ENCODE results near the gene DACH1.
A peak's percentile ranks its signal among the peaks of the same experiment; 100 is the strongest.
"Not testable (repeated sequence)": the region's sequence is repeated elsewhere in the genome, so short reads cannot be mapped to it uniquely, and the experiment has no call there.

The DACH1 gene

GRCh38 chr13:71865874-71866334 is 1.1 kb downstream of the DACH1 start:
- peak; percentile 25 for DNase-seq

GRCh38 chr13:71864986-71865873 is 1.8 kb downstream of the DACH1 start:
- DNase-seq = peak; percentile 70

GRCh38 chr13:71864094-71864985 is 2.7 kb downstream of the DACH1 start:
- DNase-seq = peak; percentile 80

GRCh38 chr13:71863254-71863865 is 3.6 kb downstream of the DACH1 start:
- no peak for DNase-seq

- no peak for DNase-seq
These were observed 4.5 kb downstream of the DACH1 start for GRCh38 chr13:71862459-71862943.

GRCh38 chr13:71861769-71862458 is 5.1 kb downstream of the DACH1 start:
- DNase-seq = peak; percentile 44

- DNase-seq = peak; percentile 55
These were observed 6.4 kb downstream of the DACH1 start for GRCh38 chr13:71860547-71861138.

GRCh38 chr13:71858647-71859046 is 8.4 kb downstream of the DACH1 start:
- DNase-seq = no peak

GRCh38 chr13:71856548-71857043 is 10.4 kb downstream of the DACH1 start:
- DNase-seq = no peak

- no peak for DNase-seq
These were observed 12.6 kb downstream of the DACH1 start for GRCh38 chr13:71854401-71854800.

- no peak for DNase-seq
These were observed 13.3 kb downstream of the DACH1 start for GRCh38 chr13:71853725-71854124.

GRCh38 chr13:71852736-71853135 is 14.3 kb downstream of the DACH1 start:
- no peak for DNase-seq

- DNase-seq = no peak
These were observed 15.2 kb downstream of the DACH1 start for GRCh38 chr13:71851498-71852409.

- DNase-seq = no peak
These were observed 25.0 kb downstream of the DACH1 start for GRCh38 chr13:71842003-71842402.

- no peak for DNase-seq
These were observed 28.2 kb downstream of the DACH1 start for GRCh38 chr13:71838842-71839241.

GRCh38 chr13:71837582-71837981 is 29.4 kb downstream of the DACH1 start:
- not testable (repeated sequence) for DNase-seq

GRCh38 chr13:71831716-71832115 is 35.3 kb downstream of the DACH1 start:
- no peak for DNase-seq

GRCh38 chr13:71830736-71831135 is 36.3 kb downstream of the DACH1 start:
- no peak for DNase-seq

- no peak for DNase-seq
These were observed 36.7 kb downstream of the DACH1 start for GRCh38 chr13:71830323-71830722.

- DNase-seq = no peak
These were observed 37.5 kb downstream of the DACH1 start for GRCh38 chr13:71829547-71829946.

- DNase-seq = no peak
These were observed 38.4 kb downstream of the DACH1 start for GRCh38 chr13:71828564-71828963.

Measured in NCI-H748 treated with DMSO at 0.1 percent for 48 hours (cell line).